ENCODE data around the gene RASAL1. TPM values are rescaled to one million over a fixed set of nuclear protein-coding genes. Genes with fewer than 3 reads are reported as not detected.

Gene RASAL1
- total and polyA plus RNA-seq, 8 donors = 3.0 to 62.0 (median 23.8) TPM

DNA sequence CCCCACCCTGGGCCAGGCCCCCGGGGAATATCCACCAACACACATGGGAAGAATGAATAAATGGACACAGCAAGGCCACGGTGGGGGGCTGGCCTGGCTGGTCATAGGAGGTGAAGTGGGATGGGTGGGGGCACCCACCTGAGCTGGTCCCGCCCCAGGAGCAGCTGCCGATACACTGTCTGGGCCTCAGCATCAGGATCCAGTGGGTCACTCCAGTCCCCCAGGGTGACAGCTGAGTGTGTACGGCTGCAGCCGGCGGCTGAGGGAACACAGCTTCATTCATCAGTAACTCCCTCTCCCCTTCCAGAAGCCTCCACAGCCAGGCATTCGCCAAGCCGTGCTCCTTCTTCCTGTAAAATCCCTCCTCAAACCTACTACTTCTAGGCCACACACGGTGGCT lies 33.8 kb downstream of the RASAL1 start:
- H3K27ac ChIP-seq = no peak overlapping the region
- intact Hi-C loops (cut with DNase I; ENCODE audit: low total_unique reads) = no loop called here
- no peaks in the 10 kb centered on the region for H3K9me3 ChIP-seq
- H3K4me1 ChIP-seq = peaks cover 0 to 22% (median 16%) of the 10 kb centered on the region in 4 donors
- H3K4me3 ChIP-seq = no peak overlapping the region
- no peak for DNase-seq
- peaks cover 0 to 51% (median 6%) of the 10 kb centered on the region in 3 donors for H3K27me3 ChIP-seq
- TF ChIP-seq POLR2AphosphoS5 (IDR thresholded peaks at IDR 0.05) = no peak
- TF ChIP-seq POLR2A (IDR thresholded peaks at IDR 0.05) = no peak
- no peak for TF ChIP-seq CTCF (IDR thresholded peaks at IDR 0.05)
- H3K36me3 ChIP-seq = peaks cover 0 to 6% (median 0%) of the 10 kb centered on the region in 4 donors
- WGBS, 5 donors = 63 to 83% (median 81%) methylated on average over 9 to 10 of the region's 10 CpGs

DNA sequence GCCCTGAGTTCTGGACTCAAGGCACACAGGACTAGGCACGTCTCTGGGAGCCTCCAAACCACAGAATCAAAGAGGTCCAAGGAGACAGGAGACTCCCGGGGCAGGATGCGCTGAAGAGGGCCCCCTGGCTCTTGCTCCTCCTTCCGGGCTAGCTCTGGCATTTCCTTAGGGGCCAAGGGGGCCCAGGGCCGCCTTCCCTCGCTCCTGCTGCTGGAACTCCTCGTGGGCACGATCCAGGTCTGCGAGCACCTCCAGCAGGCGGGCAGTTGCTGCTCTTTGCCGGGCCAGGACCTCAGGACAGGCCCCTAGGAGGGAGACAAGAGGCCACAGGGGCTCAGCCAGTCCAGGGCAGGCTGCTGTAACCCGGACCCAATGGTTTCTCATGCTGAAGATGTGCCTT lies 35.8 kb downstream of the RASAL1 start:
- 69 to 89% (median 86%) methylated on average over 10 to 12 of the region's 12 CpGs for WGBS, 5 donors
- no peak for DNase-seq
- peaks cover 0 to under 1% (median 0%) of the 10 kb centered on the region in 4 donors for H3K36me3 ChIP-seq
- TF ChIP-seq EP300 (IDR thresholded peaks at IDR 0.05) (no peak), CTCF (IDR thresholded peaks at IDR 0.05) (no peak), POLR2A (IDR thresholded peaks at IDR 0.05) (no peak), POLR2AphosphoS5 (IDR thresholded peaks at IDR 0.05) (no peak)
- intact Hi-C loops (cut with DNase I; ENCODE audit: low total_unique reads) = loop anchor here (5.0 kb wide), 1 partner anchor 52 kb away; no protein-coding TSS in a partner anchor
- peaks cover 0 to 22% (median 16%) of the 10 kb centered on the region in 4 donors for H3K4me1 ChIP-seq
- no peaks in the 10 kb centered on the region for H3K9me3 ChIP-seq
- H3K27ac ChIP-seq = no peak overlapping the region
- H3K27me3 ChIP-seq = peaks cover 0 to 38% (median 6%) of the 10 kb centered on the region in 3 donors
- no peak overlapping the region for H3K4me3 ChIP-seq

DNA sequence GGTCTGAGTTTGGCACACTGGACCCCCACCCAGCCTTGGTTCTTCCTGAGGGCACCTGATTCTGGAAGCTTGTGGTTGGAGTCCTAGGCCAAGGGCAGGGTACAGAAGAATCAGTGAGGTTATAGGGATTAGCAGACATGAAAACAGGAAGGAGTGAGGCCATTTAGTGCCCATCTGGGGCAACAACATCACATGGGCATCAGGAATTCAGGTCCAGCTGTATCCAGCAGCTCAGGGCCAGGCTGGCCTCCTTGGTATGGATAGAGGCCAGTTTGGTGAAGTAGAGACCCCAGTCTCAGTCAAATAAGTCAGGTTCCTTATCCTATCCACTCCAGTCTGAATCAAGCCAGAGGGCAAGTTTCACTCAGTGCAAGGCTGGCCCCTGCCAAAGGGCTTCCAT lies 36.2 kb downstream of the RASAL1 start:
- TF ChIP-seq CTCF (IDR thresholded peaks at IDR 0.05) (no peak), POLR2AphosphoS5 (IDR thresholded peaks at IDR 0.05) (no peak), EP300 (IDR thresholded peaks at IDR 0.05) (no peak), POLR2A (IDR thresholded peaks at IDR 0.05) (no peak)
- no peak overlapping the region for H3K27ac ChIP-seq
- peaks cover 0 to 22% (median 16%) of the 10 kb centered on the region in 4 donors for H3K4me1 ChIP-seq
- H3K4me3 ChIP-seq = no peak overlapping the region
- peaks cover 0 to 35% (median 6%) of the 10 kb centered on the region in 3 donors for H3K27me3 ChIP-seq
- intact Hi-C loops (cut with DNase I; ENCODE audit: low total_unique reads) = loop anchor here (5.0 kb wide), 1 partner anchor 52 kb away; no protein-coding TSS in a partner anchor
- H3K36me3 ChIP-seq = no peaks in the 10 kb centered on the region
- H3K9me3 ChIP-seq = no peaks in the 10 kb centered on the region
- no peak for DNase-seq

DNA sequence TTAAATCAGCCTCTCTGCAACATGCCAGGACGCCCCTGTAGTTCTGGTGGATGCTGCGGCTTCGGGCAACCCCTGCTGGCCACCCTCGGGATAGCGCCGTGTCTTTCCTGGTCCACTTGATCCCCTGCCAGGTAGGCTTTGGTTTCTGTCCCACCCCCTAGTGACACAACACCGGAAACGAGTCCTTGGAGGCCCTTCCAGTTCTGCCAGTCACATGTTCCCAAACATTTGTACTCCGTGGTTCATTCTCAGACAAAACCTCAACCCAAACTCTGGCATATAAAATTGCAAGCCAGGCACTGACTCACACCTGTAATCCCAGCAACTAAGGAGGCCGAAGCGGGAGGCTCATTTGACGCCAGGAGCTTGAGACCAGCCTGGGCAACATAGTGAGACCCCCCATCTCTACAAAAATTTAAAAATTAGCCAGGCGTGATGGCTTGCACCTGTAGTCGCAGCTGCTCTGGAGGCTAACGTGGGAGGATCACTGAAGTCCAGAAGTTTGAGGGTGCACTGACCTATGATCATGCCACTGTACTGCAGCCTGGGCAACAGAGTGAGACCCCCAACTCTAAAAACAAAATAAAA lies 37.0 kb downstream of the RASAL1 start:
- WGBS, 5 donors = 25 to 29% (median 27%) methylated on average over 14 to 15 of the region's 15 CpGs
- TF ChIP-seq POLR2A (IDR thresholded peaks at IDR 0.05) = no peak
- peak in 1 of 3 donors; percentile 82 for TF ChIP-seq POLR2AphosphoS5 (IDR thresholded peaks at IDR 0.05)
- TF ChIP-seq CTCF (IDR thresholded peaks at IDR 0.05) = peak in 6 of 7 experiments; percentile 59 to 88 (median 84)
- no peak for TF ChIP-seq EP300 (IDR thresholded peaks at IDR 0.05)
- H3K4me3 ChIP-seq = no peak overlapping the region
- H3K4me1 ChIP-seq = peaks cover 0 to 15% (median 10%) of the 10 kb centered on the region in 4 donors
- peak overlapping the region in 3 of 5 donors; percentile 11 to 35 (median 25) for H3K27ac ChIP-seq
- intact Hi-C loops (cut with DNase I; ENCODE audit: low total_unique reads) = loop anchor here (5.0 kb wide), 1 partner anchor 51 kb away; no protein-coding TSS in a partner anchor
- no peaks in the 10 kb centered on the region for H3K9me3 ChIP-seq
- H3K27me3 ChIP-seq = peaks cover 0 to 31% (median 0%) of the 10 kb centered on the region in 3 donors
- no peaks in the 10 kb centered on the region for H3K36me3 ChIP-seq
- DNase-seq = peak; percentile 90 to 93

Measured in stomach (tissue), 9 donors.